IMR-90 (cell line): ENCODE measurements around the gene DNM1. TPM values are rescaled to one million over a fixed set of nuclear protein-coding genes. Genes with fewer than 3 reads are reported as not detected.

ENCODE experiments used
- ATAC-seq: fragments of 200-7000 bp; cut with Tn5 transposase; 2 replicates; pipeline ENCODE4 v1.9.1; 2020; ENCODE audit warnings: low read depth, mild to moderate bottlenecking, moderate library complexity
- BruUV-seq: library from RNA; stranded (reverse); fragments of 400-500 nt; replicated peaks from 2 replicates; lab custom pipeline; 2021; lab: Mats Ljungman, UMichigan
- CTCF ChIA-PET: fragments of 300-600 bp; formaldehyde crosslinking; extraction: SDS; loops from one replicate; lab custom pipeline; 2021; ENCODE audit warnings: antibody characterized with exemption; lab: Yijun Ruan, JAX
- POLR2A ChIA-PET: fragments of 300-600 bp; sonication (Branson Sonifier 250); formaldehyde crosslinking; loops from one replicate; lab custom pipeline; 2022; ENCODE audit warnings: antibody characterized with exemption; ENCODE audit not compliant: unreplicated experiment; lab: Charles Lee
- DNase-seq: peaks from one replicate; pipeline ENCODE4 v3.0.0; 2013
- H2AFZ ChIP-seq: replicated peaks from 2 replicates; pipeline ENCODE3; 2013; ENCODE audit warnings: low read length, mild to moderate bottlenecking; ENCODE audit not compliant: poor library complexity
- H2AK5ac ChIP-seq: 2 replicates; pipeline ENCODE4 v1.6.1; 2013; ENCODE audit warnings: low read depth, low read length, inconsistent platforms
- H2AK9ac ChIP-seq: replicated peaks from 2 replicates; pipeline ENCODE3; 2013; ENCODE audit warnings: mild to moderate bottlenecking, low read depth, low read length, moderate library complexity; ENCODE audit not compliant: poor library complexity
- H2BK120ac ChIP-seq: 2 replicates; pipeline ENCODE4 v1.6.1; 2013; ENCODE audit warnings: low read depth, low read length, inconsistent platforms
- H2BK15ac ChIP-seq: 3 replicates; pipeline ENCODE4 v1.6.1; 2013; ENCODE audit warnings: low read depth, low read length, inconsistent platforms
- H2BK20ac ChIP-seq: 2 replicates; pipeline ENCODE4 v1.6.1; 2013; ENCODE audit warnings: low read depth, mild to moderate bottlenecking, inconsistent platforms, low read length, moderate library complexity
- H2BK5ac ChIP-seq: 2 replicates; pipeline ENCODE4 v1.6.1; 2013; ENCODE audit warnings: mild to moderate bottlenecking, low read depth, low read length, inconsistent platforms; ENCODE audit not compliant: poor library complexity, severe bottlenecking
- H3K14ac ChIP-seq: replicated peaks from 2 replicates; pipeline ENCODE4 v1.6.1; 2013; ENCODE audit warnings: low read depth, low read length, inconsistent platforms
- H3K18ac ChIP-seq: 2 replicates; pipeline ENCODE4 v1.6.1; 2013; ENCODE audit warnings: low read depth, low read length, control low read depth
- H3K23ac ChIP-seq: 2 replicates; pipeline ENCODE4 v1.6.1; 2013; ENCODE audit warnings: low read depth, low read length, inconsistent platforms
- H3K27ac ChIP-seq: 2 replicates; pipeline ENCODE4 v1.5.1; 2013; ENCODE audit warnings: mild to moderate bottlenecking, control low read depth, low read length; ENCODE audit not compliant: insufficient read depth
- H3K27me3 ChIP-seq: 2 replicates; pipeline ENCODE4 v1.6.1; 2013; ENCODE audit warnings: low read length; ENCODE audit not compliant: control insufficient read depth, insufficient read depth
- H3K36me3 ChIP-seq: 2 replicates; pipeline ENCODE4 v1.6.1; 2013; ENCODE audit warnings: low read length, mixed read lengths; ENCODE audit not compliant: control insufficient read depth, insufficient read depth
- H3K4ac ChIP-seq: 2 replicates; pipeline ENCODE4 v1.6.1; 2013; ENCODE audit warnings: low read depth, low read length, inconsistent platforms
- H3K4me1 ChIP-seq: 2 replicates; pipeline ENCODE4 v1.6.1; 2013; ENCODE audit warnings: low read length, mixed read lengths; ENCODE audit not compliant: control insufficient read depth, insufficient read depth
- H3K4me2 ChIP-seq: 2 replicates; pipeline ENCODE4 v1.6.1; 2013; ENCODE audit warnings: low read depth, mild to moderate bottlenecking, control low read depth, low read length, moderate library complexity
- H3K4me3 ChIP-seq: 2 replicates; pipeline ENCODE4 v1.5.1; 2013; ENCODE audit warnings: low read depth, mild to moderate bottlenecking, control low read depth, low read length, moderate library complexity; ENCODE audit not compliant: insufficient read depth
- H3K56ac ChIP-seq: 2 replicates; pipeline ENCODE4 v1.6.1; 2013; ENCODE audit warnings: low read length, inconsistent platforms; ENCODE audit not compliant: insufficient read depth; ENCODE audit errors: extremely low read depth
- H3K79me1 ChIP-seq, 2 experiments: 2 replicates each; pipeline ENCODE4 v1.6.1; 2013; ENCODE audit warnings: low read length in 2 of 2, inconsistent platforms in 1 of 2, low read depth in 1 of 2
- H3K9ac ChIP-seq: 2 replicates; pipeline ENCODE4 v1.6.1; 2013; ENCODE audit warnings: low read depth, low read length, control low read depth
- H3K9me1 ChIP-seq: 2 replicates; pipeline ENCODE4 v1.6.1; 2013; ENCODE audit warnings: low read length, inconsistent platforms; ENCODE audit not compliant: insufficient read depth
- H3K9me3 ChIP-seq: 2 replicates; pipeline ENCODE4 v1.6.1; 2013; ENCODE audit warnings: low read length; ENCODE audit not compliant: control insufficient read depth, insufficient read depth
- H4K20me1 ChIP-seq: 2 replicates; pipeline ENCODE4 v1.6.1; 2013; ENCODE audit warnings: low read length, inconsistent platforms; ENCODE audit not compliant: insufficient read depth
- H4K5ac ChIP-seq: 2 replicates; pipeline ENCODE4 v1.6.1; 2013; ENCODE audit warnings: mild to moderate bottlenecking, low read depth, low read length, control low read depth
- H4K8ac ChIP-seq, 2 experiments: 2 replicates each; pipeline ENCODE4 v1.6.1; 2013; ENCODE audit warnings: low read depth in 2 of 2, low read length in 2 of 2, control low read depth in 1 of 2, inconsistent platforms in 1 of 2
- H4K91ac ChIP-seq: 2 replicates; pipeline ENCODE4 v1.6.1; 2013; ENCODE audit warnings: low read depth, low read length, inconsistent platforms; ENCODE audit not compliant: insufficient read depth
- BHLHE40 ChIP-seq: fragments of 150-350 bp; IDR thresholded peaks from 2 replicates; pipeline ENCODE4 v1.6.1; 2016; ENCODE audit warnings: mild to moderate bottlenecking, low read depth, low read length
- CEBPB ChIP-seq: IDR thresholded peaks from 2 replicates; pipeline ENCODE4 v1.6.1; 2012; ENCODE audit warnings: low read depth, low read length, improper control_type of control experiment
- CHD1 ChIP-seq: IDR thresholded peaks from 2 replicates; pipeline ENCODE4 v1.6.1; 2012; ENCODE audit warnings: low read depth, low read length, improper control_type of control experiment
- CTCF ChIP-seq: conservative IDR thresholded peaks from 2 replicates; pipeline ENCODE4 v1.5.1; 2012; ENCODE audit warnings: mild to moderate bottlenecking, low read depth, low read length, improper control_type of control experiment
- ELK1 ChIP-seq: fragments of 150-350 bp; IDR thresholded peaks from 2 replicates; pipeline ENCODE4 v1.6.1; 2016; ENCODE audit warnings: low read depth, mild to moderate bottlenecking, low read length, moderate library complexity, borderline replicate concordance
- FOS ChIP-seq: fragments of 150-350 bp; IDR thresholded peaks from 2 replicates; pipeline ENCODE4 v1.6.1; 2016; ENCODE audit warnings: low read depth, low read length
- MAFK ChIP-seq: IDR thresholded peaks from 2 replicates; pipeline ENCODE4 v1.6.1; 2012; ENCODE audit warnings: low read depth, low read length, improper control_type of control experiment
- MXI1 ChIP-seq: IDR thresholded peaks from 2 replicates; pipeline ENCODE4 v1.6.1; 2012; ENCODE audit warnings: low read depth, mild to moderate bottlenecking, low read length, moderate library complexity, borderline replicate concordance
- NFE2L2 ChIP-seq: fragments of 150-350 bp; IDR thresholded peaks from 2 replicates; pipeline ENCODE4 v1.6.1; 2016; ENCODE audit warnings: low read depth, mild to moderate bottlenecking, low read length
- POLR2A ChIP-seq: IDR thresholded peaks from 2 replicates; pipeline ENCODE4 v1.6.1; 2012; ENCODE audit warnings: mild to moderate bottlenecking, low read depth, low read length
- RAD21 ChIP-seq: IDR thresholded peaks from 2 replicates; pipeline ENCODE4 v1.6.1; 2012; ENCODE audit warnings: low read length, improper control_type of control experiment
- RCOR1 ChIP-seq: IDR thresholded peaks from 2 replicates; pipeline ENCODE4 v1.6.1; 2012; ENCODE audit warnings: mild to moderate bottlenecking, low read length, improper control_type of control experiment; ENCODE audit not compliant: insufficient replicate concordance
- SMC3 ChIP-seq: fragments of 150-350 bp; IDR thresholded peaks from 2 replicates; pipeline ENCODE4 v1.6.1; 2016; ENCODE audit warnings: low read depth, mild to moderate bottlenecking, antibody characterized with exemption, low read length, moderate library complexity
- USF2 ChIP-seq: fragments of 150-350 bp; IDR thresholded peaks from 2 replicates; pipeline ENCODE4 v1.6.1; 2017; ENCODE audit warnings: mild to moderate bottlenecking, antibody characterized with exemption, low read length, low read depth
- WGBS, 2 experiments: methylation state at CpG; one replicate each; pipeline versions ENCODE4 v1.1.5 to v1.1.7; 2013; ENCODE audit warnings: missing lambda C conversion rate in 2 of 2; ENCODE audit not compliant: insufficient read length in 1 of 2; ENCODE audit errors: extremely low coverage in 2 of 2; 5-methylcytosine and 5-hydroxymethylcytosine counted together
- dilution Hi-C: fragments of 300-500 bp; cut with HindIII; formaldehyde crosslinking; loops from one replicate; pipeline ENCODE4 v1.14.3; 2018; ENCODE audit warnings: low sequenced_read_pairs; ENCODE audit not compliant: unreplicated experiment
- in situ Hi-C: fragments of 300-500 bp; cut with MboI; formaldehyde crosslinking; loops from 3 replicates; pipeline ENCODE4 v1.14.3; 2019; ENCODE audit warnings: low sequenced_read_pairs, inconsistent platforms, mixed read lengths
- intact Hi-C: fragments of 100-400 bp; cut with micrococcal nuclease; formaldehyde crosslinking; loops from 2 replicates; pipeline ENCODE4 v1.10.0; 2022
- polyA plus RNA-seq, 3 experiments: library from polyadenylated mRNA; depleted of rRNA; stranded (reverse); fragments of >200 nt; gene quantifications; 2 replicates each; pipeline ENCODE4 v1.2.3, GENCODE V29; 2012; ENCODE audit warnings: low replicate concordance in 1 of 3
- total RNA-seq: library from RNA; depleted of rRNA; stranded (reverse); fragments of >200 nt; gene quantifications from 2 replicates; pipeline ENCODE4 v1.2.3, GENCODE V29; 2012

Gene DNM1
- total and polyA plus RNA-seq, 2 of the 4 experiments (the other 2 are of a cell fraction), result 13.6 to 17.7 TPM

GRCh38 chr9:128190516-128191405 lies 12.4 kb upstream of the DNM1 start:
- peak overlapping the region; percentile 71 for H3K56ac ChIP-seq
- DNase-seq, result no peak
- no peak overlapping the region; the same call in 1 of the 2 replicates for H3K18ac ChIP-seq
- H2AK5ac ChIP-seq, result peak overlapping the region; percentile 86
- no peaks in the 10 kb centered on the region for H4K20me1 ChIP-seq
- peak overlapping the region; percentile 91 for H3K4me2 ChIP-seq
- intact Hi-C loops (no loop called here), dilution Hi-C loops (no loop called here), in situ Hi-C loops (no loop called here)
- H3K14ac ChIP-seq, result peak overlapping the region; percentile 95
- H2BK15ac ChIP-seq, result no peak overlapping the region
- H3K4me1 ChIP-seq, result peaks cover 10% of the 10 kb centered on the region
- peak overlapping the region; percentile 92 for H3K4me3 ChIP-seq
- no peak overlapping the region for H2BK20ac ChIP-seq
- H3K9me3 ChIP-seq, result no peaks in the 10 kb centered on the region
- H4K5ac ChIP-seq, result peak overlapping the region; percentile 73
- H4K8ac ChIP-seq, result peak overlapping the region; percentile 79 to 99
- H3K9me1 ChIP-seq, result 0 out of 2 replicates have a peak, but pooled peaks cover 7% of the 10 kb centered on the region
- peaks cover 20 to 47% of the 10 kb centered on the region in 2 experiments for H3K79me1 ChIP-seq
- peak overlapping the region; percentile 85 for H3K9ac ChIP-seq
- ATAC-seq, result peak; percentile 59
- H3K36me3 ChIP-seq, result peaks cover 21% of the 10 kb centered on the region
- peak overlapping the region; percentile 96 for H3K23ac ChIP-seq
- peak overlapping the region; percentile 48; the same call in 1 of the 2 replicates for H2BK120ac ChIP-seq
- CTCF ChIA-PET, result no interaction called here
- H4K91ac ChIP-seq, result peak overlapping the region; percentile 31
- WGBS, 2 experiments, result 21% methylated on average over 30 of the region's 32 CpGs; no CpG with 5 or more reads in 1 of the 2 experiments
- POLR2A ChIA-PET, result interaction anchor here (0.6 kb wide), 2 partner anchors 17 to 93 kb away, joined by 3 to 4 read pairs; no protein-coding TSS in a partner anchor
- peak overlapping the region; percentile 91 for H3K4ac ChIP-seq
- peak overlapping the region; percentile 96 for H2AK9ac ChIP-seq
- BruUV-seq, result no TSS peak
- peak overlapping the region; percentile 68 for H2BK5ac ChIP-seq
- H3K27me3 ChIP-seq, result no peaks in the 10 kb centered on the region
- H3K27ac ChIP-seq, result peak overlapping the region; percentile 83
- peak overlapping the region; percentile 97 for H2AFZ ChIP-seq
- TF ChIP-seq USF2 (no peak), POLR2A (no peak), BHLHE40 (no peak), MXI1 (no peak), SMC3 (no peak), CTCF (no peak), MAFK (no peak), ELK1 (no peak), CEBPB (no peak), FOS (no peak), RCOR1 (no peak), NFE2L2 (no peak), RAD21 (no peak), CHD1 (no peak)
